Aorta (tissue), 5 donors: ENCODE data around the gene BORCS6. TPM values are rescaled to one million over a fixed set of nuclear protein-coding genes. Genes with fewer than 3 reads are reported as not detected.

Source experiments
- ATAC-seq: fragments of 200-7000 bp; cut with Tn5 transposase; one replicate; pipeline ENCODE4 v1.9.1; 2022; ENCODE audit warnings: moderate library complexity; ENCODE audit not compliant: low FRiP score
- DNase-seq, 2 donors: peaks; one replicate each; pipeline ENCODE4 v3.0.0-alpha.2; 2020
- H3K27ac ChIP-seq, 2 donors: one replicate each; pipeline ENCODE4 v1.5.1; 2013; ENCODE audit warnings: low read length in 2 of 2, mild to moderate bottlenecking in 2 of 2, moderate library complexity in 2 of 2, control low read depth in 1 of 2, inconsistent platforms in 1 of 2, low read depth in 1 of 2
- H3K27me3 ChIP-seq, 2 donors: one replicate each; pipeline ENCODE4 v1.6.1; 2013; ENCODE audit warnings: control low read depth in 1 of 2, low read length in 1 of 2, mild to moderate bottlenecking in 1 of 2, moderate library complexity in 1 of 2; ENCODE audit not compliant: insufficient read depth in 2 of 2, control insufficient read depth in 1 of 2
- H3K36me3 ChIP-seq, 2 donors: one replicate each; pipeline ENCODE4 v1.6.1; 2013; ENCODE audit warnings: control low read depth in 1 of 2, low read length in 1 of 2, mild to moderate bottlenecking in 1 of 2; ENCODE audit not compliant: insufficient read depth in 2 of 2, control insufficient read depth in 1 of 2
- H3K4me1 ChIP-seq, 2 donors: one replicate each; pipeline ENCODE4 v1.6.1; 2013; ENCODE audit warnings: low read length in 2 of 2, control low read depth in 1 of 2, mild to moderate bottlenecking in 1 of 2, moderate library complexity in 1 of 2; ENCODE audit not compliant: insufficient read depth in 2 of 2, control insufficient read depth in 1 of 2
- H3K4me3 ChIP-seq, 2 donors: one replicate each; pipeline ENCODE4 v1.5.1; 2013; ENCODE audit warnings: low read length in 2 of 2, control low read depth in 1 of 2, mild to moderate bottlenecking in 1 of 2
- H3K9me3 ChIP-seq: one replicate; pipeline ENCODE4 v1.6.1; 2013; ENCODE audit warnings: mild to moderate bottlenecking, low read length; ENCODE audit not compliant: control insufficient read depth
- WGBS, 2 donors: extraction: QIAGEN DNeasy Blood & Tissue Kit; methylation state at CpG; one replicate each; pipeline ENCODE4 v1.1.7; 2013; 5-methylcytosine and 5-hydroxymethylcytosine counted together
- intact Hi-C, 2 donors: fragments of 100-400 bp; cut with DNase I; formaldehyde crosslinking; loops; one replicate each; pipeline versions ENCODE4 v1.14.2 to v1.15.0; 2022
- polyA plus RNA-seq, 2 donors: library from polyadenylated mRNA; stranded (reverse); fragments of 200-250 nt; gene quantifications; one replicate each; pipeline ENCODE4 v1.2.3, GENCODE V29; 2013
- total RNA-seq, 2 donors: library from RNA; stranded (reverse); fragmentation: NEBNext Ultra II Directional; extraction: Animal tissue kit (Norgen Biotek cat#: 25700); gene quantifications; one replicate each; pipeline ENCODE4 v1.2.1, GENCODE V29; 2021
- donor health status: healthy with polysubstance abuse.
- donor health status: Bipolar disorder and iron deficiency.
- donor health status: DM: no; HTN: no; CAD: no.
- donor health status: DM: no; HTN: no; CAD: no.
- donor health status: DM: yes; HTN: yes; CAD: no.

Gene BORCS6
- total and polyA plus RNA-seq, 4 donors = 5.2 to 9.4 (median 7.2) TPM

DNA sequence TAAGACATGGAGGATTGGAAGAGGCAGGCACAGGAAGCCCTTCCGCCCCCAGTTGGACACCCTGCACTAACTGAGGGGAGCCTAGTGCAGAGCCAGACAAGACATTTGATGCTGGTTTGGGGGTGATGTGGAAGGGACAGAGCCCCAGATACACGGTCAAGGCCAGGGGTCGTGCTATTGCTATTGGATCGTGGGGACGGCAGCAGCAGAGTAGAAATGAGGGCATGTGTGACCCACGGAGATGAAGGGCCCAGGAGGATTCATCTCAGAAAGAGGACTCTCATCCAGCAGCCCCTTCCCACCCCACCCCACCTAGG, 25.2 kb downstream of the BORCS6 start:
- ATAC-seq = no peak
- no peaks in the 10 kb centered on the region for H3K27me3 ChIP-seq
- no peak overlapping the region for H3K27ac ChIP-seq
- H3K36me3 ChIP-seq = no peaks in the 10 kb centered on the region
- no peaks in the 10 kb centered on the region for H3K9me3 ChIP-seq
- DNase-seq = peak in 1 of 2 donors; percentile 66
- H3K4me1 ChIP-seq = no peaks in the 10 kb centered on the region
- WGBS, 2 donors = 76 to 77% methylated on average over 6 of the region's 6 CpGs
- H3K4me3 ChIP-seq = no peak overlapping the region
- intact Hi-C loops = loop anchor here in 1 of 2 donors (5.0 kb wide), 1 partner anchor 42 kb away; the partner anchor contains the start of gene HES7

DNA sequence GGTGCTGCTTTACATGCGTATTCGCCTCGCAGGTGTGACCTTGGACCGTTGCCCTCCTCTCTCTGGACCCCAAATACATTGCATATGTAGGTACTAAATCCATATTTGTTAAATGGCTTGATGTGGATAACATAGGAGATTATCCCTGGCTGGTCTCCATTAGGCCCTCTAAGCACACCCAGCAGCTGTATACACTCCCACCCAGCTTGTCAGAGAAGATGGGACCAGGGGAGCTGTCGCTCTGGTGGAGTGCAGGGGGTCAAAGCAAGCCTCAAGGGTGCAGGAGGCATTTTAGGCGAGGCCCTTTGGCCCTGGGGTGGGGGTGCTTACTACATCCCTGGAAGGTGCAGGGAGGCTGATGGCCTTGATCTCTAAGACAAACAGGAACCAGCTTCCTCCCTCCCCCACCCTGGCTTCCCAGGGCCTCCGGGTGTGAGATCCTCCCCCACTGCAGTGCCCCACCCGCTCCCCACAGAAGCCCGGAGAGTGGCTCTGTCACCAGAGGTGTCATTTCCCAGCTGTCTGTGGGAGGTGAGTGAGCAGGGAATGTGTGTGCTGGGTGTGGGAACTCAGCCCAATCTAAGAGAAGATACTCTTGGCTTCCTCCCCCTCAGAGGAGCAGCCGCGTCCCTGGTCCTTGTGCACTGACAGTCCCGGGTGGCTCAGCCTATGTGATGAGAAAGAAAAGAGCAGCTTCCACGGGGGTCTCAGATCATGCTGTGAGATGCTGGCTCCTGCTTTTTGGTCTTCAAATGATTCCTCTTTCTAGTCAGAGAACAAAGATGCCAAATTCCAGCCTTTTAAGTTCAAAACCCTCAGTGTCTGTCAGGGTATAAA, 25.8 kb downstream of the BORCS6 start:
- H3K27me3 ChIP-seq = no peaks in the 10 kb centered on the region
- DNase-seq (peak; percentile 84 to 85), ATAC-seq (peak; percentile 30)
- H3K4me3 ChIP-seq = no peak overlapping the region
- 44 to 45% methylated on average over 13 of the region's 13 CpGs for WGBS, 2 donors
- H3K4me1 ChIP-seq = no peaks in the 10 kb centered on the region
- intact Hi-C loops = loop anchor here in 1 of 2 donors (5.0 kb wide), 1 partner anchor 42 kb away; the partner anchor contains the start of gene HES7
- no peaks in the 10 kb centered on the region for H3K36me3 ChIP-seq
- H3K27ac ChIP-seq = peak overlapping the region; percentile 10 to 28
- no peaks in the 10 kb centered on the region for H3K9me3 ChIP-seq

DNA sequence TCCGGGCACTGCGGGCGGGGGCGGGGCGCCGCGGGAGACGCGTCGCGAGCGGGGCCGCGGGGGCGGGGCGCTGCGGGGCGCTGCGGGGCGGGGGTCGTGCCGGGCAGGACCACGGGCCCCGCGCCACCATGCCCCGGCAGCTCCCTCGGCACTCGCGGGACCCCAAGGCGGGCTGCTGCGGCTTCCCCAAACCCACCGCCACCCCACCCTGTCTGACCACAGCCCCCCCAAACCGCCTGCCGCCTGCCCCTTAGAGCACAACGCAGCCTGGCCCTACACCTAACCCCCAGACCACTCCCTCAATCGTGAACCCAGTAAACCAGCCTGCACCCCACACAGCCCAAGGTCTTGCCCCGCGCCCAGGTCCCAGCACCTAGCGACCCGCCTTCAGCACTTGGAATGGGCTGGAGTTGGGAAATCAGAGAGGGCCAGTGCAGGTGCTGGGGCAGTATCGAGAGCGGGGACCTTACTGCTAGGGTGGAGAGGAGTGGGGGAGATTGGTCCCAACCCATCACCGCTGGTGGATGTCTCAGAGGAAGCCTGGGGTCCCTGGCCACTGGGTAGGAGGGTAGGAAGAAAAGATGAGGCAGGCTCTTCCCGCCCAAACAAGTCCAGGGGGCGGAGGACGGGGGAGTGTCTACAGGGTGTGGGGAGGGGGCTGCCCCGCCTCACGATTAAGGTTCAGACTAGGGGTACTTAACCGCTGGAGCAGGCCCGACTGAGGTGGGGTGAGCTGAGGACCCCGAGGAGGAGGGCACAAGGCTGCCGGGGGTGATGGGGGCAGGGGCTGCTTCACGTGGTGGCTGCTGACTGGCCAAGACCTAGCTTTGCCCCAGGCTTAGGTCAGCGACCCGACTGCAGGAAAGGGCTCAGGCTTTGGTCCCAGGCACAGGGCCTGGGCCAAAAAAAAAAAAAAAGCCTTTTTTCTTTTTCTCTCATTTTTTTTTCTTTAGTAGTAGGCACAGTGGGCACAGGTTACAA, 26.7 kb downstream of the BORCS6 start:
- Histone ChIP-seq H3K27ac (peak overlapping the region; percentile 10 to 24), H3K27me3 (no peaks in the 10 kb centered on the region), H3K9me3 (no peaks in the 10 kb centered on the region), H3K4me3 (peak overlapping the region; percentile 27 to 95), H3K36me3 (no peaks in the 10 kb centered on the region), H3K4me1 (no peaks in the 10 kb centered on the region)
- peak; percentile 26 for ATAC-seq
- intact Hi-C loops = loop anchor here in 1 of 2 donors (5.0 kb wide), 1 partner anchor 41 kb away; the partner anchor contains the start of gene HES7
- peak; percentile 65 to 77 for DNase-seq
- WGBS, 2 donors = 3 to 4% methylated on average over 49 to 55 of the region's 55 CpGs

DNA sequence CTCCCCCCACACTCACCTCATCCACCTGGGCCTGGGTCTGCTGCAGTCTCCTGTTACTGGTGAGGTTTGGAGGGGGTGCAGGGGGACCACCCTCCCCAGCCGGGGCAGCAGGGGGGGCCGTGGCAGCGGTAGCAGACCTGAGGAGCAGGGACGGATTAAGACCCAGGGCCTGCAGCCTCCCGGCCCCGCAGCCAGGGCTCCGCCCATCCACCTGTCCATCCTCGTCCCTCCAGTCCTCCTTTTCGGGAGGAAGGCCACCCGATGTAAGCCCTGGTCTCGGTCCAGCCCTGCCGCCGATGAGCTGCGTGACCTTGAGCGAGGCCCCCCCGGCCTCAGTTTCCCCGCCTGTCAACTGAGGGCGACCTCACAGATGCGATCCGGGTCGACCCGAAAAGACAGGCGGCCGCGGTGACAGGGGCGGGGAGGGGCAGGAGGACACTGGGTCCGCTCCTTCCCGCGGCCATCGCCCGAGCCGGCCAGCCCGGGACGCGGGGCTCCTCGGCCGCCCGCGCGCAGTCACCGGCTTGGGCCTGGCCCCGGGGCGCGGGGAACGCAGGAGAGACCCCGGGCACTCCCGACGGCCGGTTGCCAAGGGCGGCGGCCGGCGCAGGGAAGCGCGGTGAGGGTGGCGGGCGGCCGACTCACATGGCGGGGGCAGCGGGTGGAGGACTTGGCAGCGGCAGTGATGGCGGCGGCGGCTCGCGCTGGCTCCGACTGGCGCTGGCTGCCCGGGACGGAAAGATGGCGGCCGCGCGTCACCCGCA, 27.6 kb downstream of the BORCS6 start, which contains the start of gene VAMP2:
VAMP2 (minus strand) TSS at position 716 of the 764 bp plus-strand sequence; CDS start at position 647, 69 bp downstream.
- WGBS, 2 donors = 0% methylated on average over 52 to 75 of the region's 75 CpGs
- peak; percentile 75 for ATAC-seq
- no peaks in the 10 kb centered on the region for H3K36me3 ChIP-seq
- H3K4me1 ChIP-seq = no peaks in the 10 kb centered on the region
- no peaks in the 10 kb centered on the region for H3K27me3 ChIP-seq
- H3K4me3 ChIP-seq = peak within 1 kb of the TSS; percentile 66 to 95
- intact Hi-C loops = loop anchor here in 1 of 2 donors (5.0 kb wide), 1 partner anchor 40 kb away; the partner anchor contains the start of gene HES7
- peak within 1 kb of the TSS; percentile 61 to 89 for H3K27ac ChIP-seq
- H3K9me3 ChIP-seq = no peaks in the 10 kb centered on the region
- peak; percentile 90 to 95 for DNase-seq

DNA sequence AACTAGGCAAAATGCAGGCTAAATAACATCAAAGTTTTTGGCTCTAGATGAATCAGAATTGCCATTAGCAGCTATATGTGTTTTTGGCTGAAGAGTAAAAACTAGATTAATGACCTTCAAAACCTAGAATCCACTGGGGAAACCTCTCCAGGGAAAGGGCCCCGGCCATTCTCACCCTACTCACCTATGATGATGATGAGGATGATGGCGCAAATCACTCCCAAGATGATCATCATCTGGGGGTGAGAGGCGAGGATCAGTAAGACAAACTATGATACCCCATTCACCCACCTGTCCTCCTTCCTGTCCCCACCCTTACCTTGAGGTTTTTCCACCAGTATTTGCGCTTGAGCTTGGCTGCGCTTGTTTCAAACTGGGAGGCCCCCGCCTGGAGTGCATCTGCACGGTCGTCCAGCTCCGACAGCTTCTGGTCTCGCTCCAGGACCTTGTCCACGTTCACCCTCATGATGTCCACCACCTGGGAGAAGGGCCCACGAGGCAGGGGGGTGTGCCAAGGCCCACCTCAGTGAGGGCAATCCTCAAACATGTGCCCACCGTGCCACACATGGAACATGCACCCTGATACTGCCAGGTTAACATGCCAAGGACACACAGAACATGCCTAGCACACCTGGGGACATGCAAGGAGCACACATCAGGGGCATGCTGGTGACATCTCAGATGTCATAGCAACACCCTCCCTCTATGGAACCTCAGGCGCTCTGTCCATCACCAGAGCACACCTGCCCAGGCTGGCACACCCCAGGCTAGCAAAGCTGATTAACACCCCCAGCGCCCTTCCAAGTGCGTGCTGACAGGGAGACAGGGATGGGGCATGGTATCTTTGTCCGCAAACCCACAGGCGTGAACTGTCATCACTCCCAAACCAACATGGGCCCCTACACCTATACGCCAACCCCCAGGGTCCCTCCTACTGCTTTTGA, 28.4 kb downstream of the BORCS6 start:
- H3K36me3 ChIP-seq = no peaks in the 10 kb centered on the region
- ATAC-seq (no peak), DNase-seq (peak in 1 of 2 donors; percentile 64)
- WGBS, 2 donors = 37 to 43% methylated on average over 19 of the region's 19 CpGs
- H3K9me3 ChIP-seq = no peaks in the 10 kb centered on the region
- intact Hi-C loops = loop anchor here in 1 of 2 donors (5.0 kb wide), 1 partner anchor 39 kb away; the partner anchor contains the start of gene HES7
- peak overlapping the region; percentile 66 to 95 for H3K4me3 ChIP-seq
- H3K4me1 ChIP-seq = no peaks in the 10 kb centered on the region
- peak overlapping the region in 1 of 2 donors; percentile 89 for H3K27ac ChIP-seq
- no peaks in the 10 kb centered on the region for H3K27me3 ChIP-seq

DNA sequence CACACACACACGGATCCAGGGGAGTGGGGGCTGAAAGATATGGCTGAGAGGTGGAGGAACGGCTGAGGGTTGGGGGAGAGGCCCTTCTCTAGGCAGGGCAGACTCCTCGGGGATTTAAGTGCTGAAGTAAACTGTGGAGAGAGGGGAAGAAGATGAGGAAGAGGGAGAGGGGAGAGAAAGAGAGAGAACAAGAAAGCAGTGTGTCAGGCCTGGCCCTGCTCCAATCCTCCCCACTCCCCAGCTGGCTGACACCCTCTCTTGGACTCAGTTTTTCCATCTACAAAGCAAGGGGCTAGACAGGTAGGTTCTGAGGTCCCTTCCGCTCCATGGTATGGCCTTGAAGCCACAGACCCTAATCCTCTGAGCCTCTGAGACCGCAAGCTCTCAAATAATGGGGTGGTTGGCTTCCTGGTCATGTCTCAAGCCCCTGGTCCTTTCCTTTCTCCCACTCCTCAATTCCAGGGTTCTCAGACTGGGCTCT, 29.2 kb downstream of the BORCS6 start:
- Histone ChIP-seq H3K27me3 (no peaks in the 10 kb centered on the region), H3K9me3 (no peaks in the 10 kb centered on the region), H3K27ac (no peak overlapping the region), H3K4me1 (no peaks in the 10 kb centered on the region), H3K4me3 (no peak overlapping the region), H3K36me3 (no peaks in the 10 kb centered on the region)
- WGBS, 2 donors = 43 to 47% methylated on average over 5 of the region's 5 CpGs
- ATAC-seq (no peak), DNase-seq (peak in 1 of 2 donors; percentile 64)
- intact Hi-C loops = loop anchor here in 1 of 2 donors (5.0 kb wide), 1 partner anchor 38 kb away; the partner anchor contains the start of gene HES7

DNA sequence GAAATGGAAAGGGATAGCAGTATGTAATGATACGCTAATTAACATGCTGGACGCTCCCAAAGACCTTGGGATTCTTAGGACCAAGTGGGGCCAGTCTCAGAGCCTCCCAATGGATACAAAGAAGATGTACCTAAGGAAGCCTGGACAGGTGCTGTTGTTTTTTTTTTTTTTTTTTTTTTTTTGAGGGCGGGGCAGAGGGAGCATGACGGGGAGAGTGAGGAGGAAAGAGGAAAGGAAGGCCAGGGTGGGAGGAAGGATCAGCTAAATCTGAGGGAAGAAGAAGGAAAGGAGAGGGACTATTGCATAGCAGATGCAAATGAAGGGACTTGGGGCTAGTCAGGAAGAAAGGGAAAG, 29.8 kb downstream of the BORCS6 start:
- Histone ChIP-seq H3K4me1 (no peaks in the 10 kb centered on the region), H3K36me3 (no peaks in the 10 kb centered on the region), H3K27ac (no peak overlapping the region), H3K9me3 (no peaks in the 10 kb centered on the region), H3K27me3 (no peaks in the 10 kb centered on the region), H3K4me3 (no peak overlapping the region)
- DNase-seq (no peak), ATAC-seq (no peak)
- 39 to 54% methylated on average over 3 to 4 of the region's 4 CpGs for WGBS, 2 donors
- intact Hi-C loops = loop anchor here in 1 of 2 donors (5.0 kb wide), 1 partner anchor 38 kb away; the partner anchor contains the start of gene HES7
